H1 (cell line): ENCODE data around the gene CIPC.

Experiments
- CHD1 ChIP-seq: IDR thresholded peaks from 2 replicates; pipeline ENCODE4 v1.6.1; 2012; ENCODE audit warnings: low read depth, low read length, improper control_type of control experiment
- EP300 ChIP-seq, 2 experiments: IDR thresholded peaks; 1 replicate in 1 of 2; 2 replicates in 1 of 2; pipeline ENCODE4 v1.6.1; 2011 to 2012; ENCODE audit warnings: low read depth in 2 of 2, low read length in 2 of 2, mild to moderate bottlenecking in 2 of 2, borderline replicate concordance in 1 of 2, inconsistent platforms in 1 of 2, moderate library complexity in 1 of 2
- GABPA ChIP-seq: IDR thresholded peaks from 2 replicates; pipeline ENCODE4 v1.6.1; 2011; ENCODE audit warnings: mild to moderate bottlenecking, low read length, moderate library complexity, borderline replicate concordance; ENCODE audit not compliant: insufficient read depth
- HDAC2 ChIP-seq, 2 experiments: fragments of 300-600 bp in 1 of 2; sonication (generic) in 1 of 2; IDR thresholded peaks; 2 replicates each; pipeline ENCODE4 v1.6.1; 2011 to 2012; ENCODE audit warnings: low read depth in 2 of 2, low read length in 2 of 2, mild to moderate bottlenecking in 2 of 2, moderate library complexity in 2 of 2, borderline replicate concordance in 1 of 2, inconsistent platforms in 1 of 2
- KDM1A ChIP-seq: fragments of 200-600, 300-600 bp; sonication (generic); IDR thresholded peaks from 2 replicates; pipeline ENCODE4 v1.7.1; 2016; ENCODE audit warnings: mild to moderate bottlenecking, low read length, borderline replicate concordance
- POU5F1 ChIP-seq: IDR thresholded peaks from 2 replicates; pipeline ENCODE4 v1.6.1; 2011; ENCODE audit warnings: low read depth, mild to moderate bottlenecking, low read length, moderate library complexity
- RBBP5 ChIP-seq: IDR thresholded peaks from 2 replicates; pipeline ENCODE4 v1.7.1; 2012; ENCODE audit warnings: low read depth, mild to moderate bottlenecking, inconsistent platforms, low read length, moderate library complexity, borderline replicate concordance
- SP1 ChIP-seq: IDR thresholded peaks from 2 replicates; pipeline ENCODE4 v1.6.1; 2011; ENCODE audit warnings: low read depth, low read length
- TF ChIP-seq, protein P1 (sequence below): IDR thresholded peaks from 2 replicates; pipeline ENCODE4 v1.6.1; 2012; ENCODE audit warnings: inconsistent platforms
- TF ChIP-seq, protein P2 (sequence below), 3 experiments: IDR thresholded peaks; 1 replicate in 2 of 3; 2 replicates in 1 of 3; pipeline versions ENCODE4 v1.5.1 to v1.6.1; 2011; ENCODE audit warnings: low read length in 3 of 3, mild to moderate bottlenecking in 3 of 3, inconsistent platforms in 2 of 3, low read depth in 1 of 3, moderate library complexity in 1 of 3; ENCODE audit not compliant: insufficient read depth in 1 of 3; ENCODE audit errors: control extremely low read depth in 1 of 3

DNA sequence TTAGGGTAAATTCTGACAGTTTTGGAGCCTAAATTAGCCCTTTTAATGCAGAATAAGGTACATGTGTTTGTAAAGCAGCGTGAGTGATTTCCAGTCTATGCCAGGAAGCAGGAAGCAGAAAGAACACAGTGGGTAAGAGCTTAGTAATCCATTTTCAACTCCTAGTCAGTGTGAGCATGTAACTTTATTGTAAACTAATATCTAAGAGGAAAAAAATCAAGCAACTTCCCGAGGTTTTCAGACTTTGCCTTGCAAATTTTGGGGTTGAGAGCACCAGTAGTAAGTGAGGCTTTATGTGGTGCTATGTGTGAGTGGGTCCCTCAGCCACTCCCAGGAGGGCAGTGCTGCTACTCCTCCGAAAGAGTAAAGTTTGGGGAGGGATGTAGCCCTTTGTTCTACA is 2.9 kb downstream of the CIPC start:
- TF ChIP-seq, protein P1, sequence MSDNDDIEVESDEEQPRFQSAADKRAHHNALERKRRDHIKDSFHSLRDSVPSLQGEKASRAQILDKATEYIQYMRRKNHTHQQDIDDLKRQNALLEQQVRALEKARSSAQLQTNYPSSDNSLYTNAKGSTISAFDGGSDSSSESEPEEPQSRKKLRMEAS = no peak
- TF ChIP-seq HDAC2 (IDR thresholded peaks at IDR 0.05; ENCODE audit: borderline replicate concordance in 1 of 2, low read depth in 2 of 2, low read length in 2 of 2) (no peak), GABPA (no peak), SP1 (no peak), KDM1A (no peak), POU5F1 (no peak), RBBP5 (no peak), EP300 (IDR thresholded peaks at IDR 0.05; ENCODE audit: borderline replicate concordance in 1 of 2, low read depth in 2 of 2, low read length in 2 of 2) (no peak), CHD1 (no peak)
- TF ChIP-seq, protein P2, sequence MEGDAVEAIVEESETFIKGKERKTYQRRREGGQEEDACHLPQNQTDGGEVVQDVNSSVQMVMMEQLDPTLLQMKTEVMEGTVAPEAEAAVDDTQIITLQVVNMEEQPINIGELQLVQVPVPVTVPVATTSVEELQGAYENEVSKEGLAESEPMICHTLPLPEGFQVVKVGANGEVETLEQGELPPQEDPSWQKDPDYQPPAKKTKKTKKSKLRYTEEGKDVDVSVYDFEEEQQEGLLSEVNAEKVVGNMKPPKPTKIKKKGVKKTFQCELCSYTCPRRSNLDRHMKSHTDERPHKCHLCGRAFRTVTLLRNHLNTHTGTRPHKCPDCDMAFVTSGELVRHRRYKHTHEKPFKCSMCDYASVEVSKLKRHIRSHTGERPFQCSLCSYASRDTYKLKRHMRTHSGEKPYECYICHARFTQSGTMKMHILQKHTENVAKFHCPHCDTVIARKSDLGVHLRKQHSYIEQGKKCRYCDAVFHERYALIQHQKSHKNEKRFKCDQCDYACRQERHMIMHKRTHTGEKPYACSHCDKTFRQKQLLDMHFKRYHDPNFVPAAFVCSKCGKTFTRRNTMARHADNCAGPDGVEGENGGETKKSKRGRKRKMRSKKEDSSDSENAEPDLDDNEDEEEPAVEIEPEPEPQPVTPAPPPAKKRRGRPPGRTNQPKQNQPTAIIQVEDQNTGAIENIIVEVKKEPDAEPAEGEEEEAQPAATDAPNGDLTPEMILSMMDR (IDR thresholded peaks at IDR 0.05; ENCODE audit: control extremely low read depth in 1 of 3, insufficient read depth in 1 of 3, low read depth in 1 of 3, low read length in 3 of 3) = no peak
